Measurements from ENCODE around the gene MACIR. TPM values are rescaled to one million over a fixed set of nuclear protein-coding genes. Genes with fewer than 3 reads are reported as not detected.

The MACIR gene
- total RNA-seq, 1 donor from 2014 or later = 12.3 TPM

DNA sequence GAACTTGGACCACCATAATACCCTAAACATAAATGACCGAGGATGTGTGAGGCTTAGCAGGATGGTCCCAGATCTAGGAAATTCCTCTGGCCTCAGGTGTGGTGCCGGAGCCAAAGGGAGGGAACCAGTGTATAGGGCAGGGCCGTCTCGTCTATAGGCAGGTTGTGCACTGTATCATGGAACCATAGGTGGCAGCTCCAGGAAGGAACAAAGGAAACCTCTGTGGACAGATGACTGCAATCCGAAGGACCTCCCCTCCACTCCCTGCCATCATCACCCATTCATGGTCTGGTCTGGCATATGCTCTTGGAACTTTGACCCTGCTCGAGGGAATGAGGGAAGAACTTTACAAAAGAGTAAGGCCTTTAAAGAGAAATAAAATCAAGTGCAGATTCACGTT, 2.9 kb upstream of the MACIR start:
- no peaks in the 10 kb centered on the region for H3K36me3 Mint-ChIP-seq (ENCODE audit: low read depth)

DNA sequence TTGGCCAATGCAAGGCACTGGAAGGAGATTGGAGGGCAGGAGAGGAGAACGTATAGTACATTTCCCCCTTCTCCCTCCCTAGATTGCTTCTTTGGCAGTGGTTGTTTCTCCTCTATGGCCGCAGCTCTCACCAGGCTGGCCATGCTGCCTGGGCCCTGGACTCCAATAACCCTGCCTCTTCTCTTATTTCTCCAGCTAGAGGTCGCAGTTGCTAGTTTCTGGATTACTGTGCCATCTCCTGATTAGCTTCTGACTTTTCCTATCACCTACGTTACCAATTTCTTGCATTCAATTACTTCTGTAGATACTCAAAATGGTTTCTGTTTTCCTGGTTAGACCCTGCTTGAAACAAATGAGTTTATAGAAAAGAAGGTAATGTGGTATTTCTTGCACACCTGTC, 2.4 kb upstream of the MACIR start:
- Mint-ChIP-seq H3K4me3 (ENCODE audit: low read depth) (no peak overlapping the region), H3K4me1 (ENCODE audit: low read depth) (peaks cover 10% of the 10 kb centered on the region), H3K27ac (no peak overlapping the region), H3K36me3 (ENCODE audit: low read depth) (no peaks in the 10 kb centered on the region), H3K27me3 (ENCODE audit: low read depth) (peaks cover 20% of the 10 kb centered on the region), H3K9me3 (no peaks in the 10 kb centered on the region)
- DNase-seq (ENCODE audit: low spot score) = no peak
- intact Hi-C loops (cut with micrococcal nuclease) = no loop called here

More for the DNA sequence above, 2.9 kb upstream of the MACIR start:
- Mint-ChIP-seq H3K27ac (no peak overlapping the region), H3K27me3 (ENCODE audit: low read depth) (peaks cover 24% of the 10 kb centered on the region), H3K4me1 (ENCODE audit: low read depth) (peaks cover 5% of the 10 kb centered on the region), H3K9me3 (no peaks in the 10 kb centered on the region), H3K4me3 (ENCODE audit: low read depth) (no peak overlapping the region)
- intact Hi-C loops (cut with micrococcal nuclease) = no loop called here
- DNase-seq (ENCODE audit: low spot score) = no peak

DNA sequence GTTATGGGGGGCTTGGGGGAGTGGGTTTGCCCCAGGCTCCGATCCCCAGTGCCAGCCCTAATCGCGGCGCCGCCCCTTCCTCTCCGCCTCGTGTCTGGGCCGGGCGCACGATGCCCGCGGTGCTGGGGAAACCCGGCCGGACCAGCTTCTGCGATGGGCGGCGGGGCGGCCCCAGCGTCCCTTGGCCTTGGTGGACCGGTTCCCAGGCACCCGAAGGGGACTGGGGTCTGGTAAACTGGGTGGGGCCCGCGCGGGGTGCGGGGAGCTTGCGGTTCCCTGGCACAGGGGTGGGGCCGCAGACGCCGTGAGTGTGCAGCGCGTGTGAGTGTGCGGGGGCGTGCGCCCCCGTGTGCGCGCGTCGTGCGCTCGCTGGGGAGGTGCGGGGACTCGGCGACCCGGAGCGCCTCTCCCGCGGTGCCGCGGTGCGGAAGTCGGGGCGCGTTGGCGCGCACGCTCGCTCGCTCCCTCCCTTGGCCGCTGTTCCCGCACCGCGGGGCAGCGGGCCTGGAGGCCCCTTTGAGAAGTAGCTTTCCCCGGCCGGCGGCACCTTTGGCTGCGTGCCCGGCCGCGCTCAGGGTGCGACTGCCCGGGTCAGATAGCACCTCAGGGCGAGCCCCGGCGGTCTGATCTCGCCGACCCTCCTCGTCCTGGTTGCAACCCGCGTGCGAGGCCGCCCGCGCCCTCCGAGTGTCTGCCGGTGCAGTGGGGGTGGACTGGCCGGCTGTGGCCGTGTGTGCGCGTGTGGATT, 568 bp downstream of the MACIR start:
- intact Hi-C loops (cut with micrococcal nuclease) = loop anchor here (1.0 to 2.0 kb wide), 2 partner anchors 82 to 139 kb away; partner anchors contain the start of genes GIN1 and PPIP5K2
- peak overlapping the region; percentile 92 for H3K4me3 Mint-ChIP-seq (ENCODE audit: low read depth)
- H3K27me3 Mint-ChIP-seq (ENCODE audit: low read depth) = peaks cover 10% of the 10 kb centered on the region
- no peaks in the 10 kb centered on the region for H3K9me3 Mint-ChIP-seq
- peak overlapping the region; percentile 75 for H3K27ac Mint-ChIP-seq
- peaks cover 30% of the 10 kb centered on the region for H3K4me1 Mint-ChIP-seq (ENCODE audit: low read depth)
- peak; percentile 66 for DNase-seq (ENCODE audit: low spot score)
- H3K36me3 Mint-ChIP-seq (ENCODE audit: low read depth) = no peaks in the 10 kb centered on the region

GRCh38 chr5:103259705-103260355, 1.3 kb downstream of the MACIR start:
- Mint-ChIP-seq H3K4me3 (ENCODE audit: low read depth) (peak overlapping the region; percentile 92), H3K27ac (peak overlapping the region; percentile 75), H3K4me1 (ENCODE audit: low read depth) (peaks cover 30% of the 10 kb centered on the region), H3K27me3 (ENCODE audit: low read depth) (peaks cover 8% of the 10 kb centered on the region), H3K9me3 (no peaks in the 10 kb centered on the region), H3K36me3 (ENCODE audit: low read depth) (no peaks in the 10 kb centered on the region)
- intact Hi-C loops (cut with micrococcal nuclease) = loop anchor here (2.0 kb wide), 1 partner anchor 81 kb away; no protein-coding TSS in a partner anchor
- no peak for DNase-seq (ENCODE audit: low spot score)

DNA sequence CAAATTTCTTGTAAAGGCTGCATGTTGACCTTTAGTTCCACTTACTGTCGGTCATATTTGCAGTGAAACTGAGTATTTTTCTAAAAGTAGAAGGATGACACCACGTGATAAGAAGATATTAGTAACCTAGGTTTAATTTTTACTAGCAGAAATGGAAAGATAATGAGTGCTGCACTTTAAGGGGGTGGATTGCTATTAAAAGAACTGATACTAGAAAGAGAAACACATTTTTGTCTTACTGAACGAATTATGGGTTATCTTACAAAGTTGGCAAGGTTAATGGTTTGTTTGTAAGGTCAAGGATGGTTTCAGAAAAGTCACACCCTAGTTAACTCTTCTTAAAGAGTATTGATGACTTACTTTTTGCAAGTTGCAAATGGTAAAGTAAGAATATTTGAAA, 2.4 kb downstream of the MACIR start:
- H3K4me3 Mint-ChIP-seq (ENCODE audit: low read depth) = peak overlapping the region; percentile 42

DNA sequence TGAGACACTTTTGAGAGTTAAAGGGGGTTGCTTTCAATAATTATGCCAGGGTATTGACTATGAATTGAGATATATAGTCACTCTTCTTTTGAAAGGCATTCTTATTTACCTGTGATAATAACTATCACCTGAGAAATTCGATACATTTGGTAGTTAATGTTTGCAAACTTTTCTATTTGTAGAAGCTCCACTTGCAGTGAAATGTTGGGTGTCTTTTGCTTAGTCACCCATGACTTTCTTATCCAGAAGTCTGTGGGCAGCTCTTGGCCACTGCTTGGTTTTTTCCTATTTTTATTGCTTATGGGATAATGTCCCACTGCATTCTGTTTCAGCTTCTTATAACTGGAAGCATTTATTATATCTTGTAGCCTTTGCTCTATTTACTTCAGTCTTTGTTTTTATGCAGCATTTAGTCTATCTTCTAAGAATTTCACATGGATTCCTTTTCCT, 3.9 kb downstream of the MACIR start:
- Mint-ChIP-seq H3K4me3 (ENCODE audit: low read depth) (no peak overlapping the region), H3K27me3 (ENCODE audit: low read depth) (peaks cover 5% of the 10 kb centered on the region), H3K4me1 (ENCODE audit: low read depth) (peaks cover 32% of the 10 kb centered on the region), H3K36me3 (ENCODE audit: low read depth) (peaks cover 4% of the 10 kb centered on the region), H3K9me3 (no peaks in the 10 kb centered on the region), H3K27ac (no peak overlapping the region)
- no peak for DNase-seq (ENCODE audit: low spot score)
- intact Hi-C loops (cut with micrococcal nuclease) = no loop called here

More for the DNA sequence above, 2.4 kb downstream of the MACIR start:
- intact Hi-C loops (cut with micrococcal nuclease) = no loop called here
- Mint-ChIP-seq H3K27ac (no peak overlapping the region), H3K9me3 (no peaks in the 10 kb centered on the region), H3K27me3 (ENCODE audit: low read depth) (peaks cover 6% of the 10 kb centered on the region), H3K4me1 (ENCODE audit: low read depth) (peaks cover 32% of the 10 kb centered on the region), H3K36me3 (ENCODE audit: low read depth) (no peaks in the 10 kb centered on the region)
- no peak for DNase-seq (ENCODE audit: low spot score)

DNA sequence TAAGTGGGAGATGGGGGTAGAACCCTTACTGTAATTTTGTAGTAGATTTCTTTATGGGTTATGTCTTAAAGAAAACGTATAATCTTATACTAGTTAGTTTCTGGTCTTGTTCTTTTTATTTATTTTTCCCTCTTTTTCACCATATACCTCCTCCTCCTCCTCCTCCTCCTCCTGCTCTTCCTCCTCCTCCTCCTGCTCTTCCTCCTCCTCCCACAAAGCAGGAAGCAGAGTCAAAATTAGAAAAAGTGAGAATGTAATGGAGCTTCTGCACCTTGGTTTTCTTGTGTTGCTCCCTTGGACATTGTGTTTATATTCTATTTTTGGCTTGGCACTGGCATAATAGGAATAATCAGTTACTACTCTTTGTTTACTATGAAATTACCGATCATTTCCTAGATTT, 4.5 kb downstream of the MACIR start:
- DNase-seq (ENCODE audit: low spot score) = no peak
- H3K4me1 Mint-ChIP-seq (ENCODE audit: low read depth) = peaks cover 32% of the 10 kb centered on the region
- no peak overlapping the region for H3K27ac Mint-ChIP-seq
- H3K4me3 Mint-ChIP-seq (ENCODE audit: low read depth) = no peak overlapping the region
- peaks cover 9% of the 10 kb centered on the region for H3K36me3 Mint-ChIP-seq (ENCODE audit: low read depth)
- intact Hi-C loops (cut with micrococcal nuclease) = no loop called here
- H3K27me3 Mint-ChIP-seq (ENCODE audit: low read depth) = peaks cover 5% of the 10 kb centered on the region
- H3K9me3 Mint-ChIP-seq = no peaks in the 10 kb centered on the region

GRCh38 chr5:103264508-103264907, 5.9 kb downstream of the MACIR start:
- intact Hi-C loops (cut with micrococcal nuclease) = no loop called here
- Mint-ChIP-seq H3K4me3 (ENCODE audit: low read depth) (no peak overlapping the region), H3K27ac (no peak overlapping the region), H3K4me1 (ENCODE audit: low read depth) (peaks cover 30% of the 10 kb centered on the region), H3K27me3 (ENCODE audit: low read depth) (peaks cover 5% of the 10 kb centered on the region), H3K36me3 (ENCODE audit: low read depth) (peaks cover 10% of the 10 kb centered on the region), H3K9me3 (no peaks in the 10 kb centered on the region)
- no peak for DNase-seq (ENCODE audit: low spot score)

GRCh38 chr5:103270581-103270980, 12.0 kb downstream of the MACIR start:
- Mint-ChIP-seq H3K4me1 (ENCODE audit: low read depth) (peaks cover 18% of the 10 kb centered on the region), H3K4me3 (ENCODE audit: low read depth) (no peak overlapping the region), H3K36me3 (ENCODE audit: low read depth) (peaks cover 23% of the 10 kb centered on the region), H3K9me3 (no peaks in the 10 kb centered on the region), H3K27me3 (ENCODE audit: low read depth) (no peaks in the 10 kb centered on the region), H3K27ac (no peak overlapping the region)
- DNase-seq (ENCODE audit: low spot score) = no peak
- intact Hi-C loops (cut with micrococcal nuclease) = no loop called here

GRCh38 chr5:103271570-103272289, 13.2 kb downstream of the MACIR start:
- no peaks in the 10 kb centered on the region for H3K9me3 Mint-ChIP-seq
- DNase-seq (ENCODE audit: low spot score) = no peak
- intact Hi-C loops (cut with micrococcal nuclease) = no loop called here
- no peak overlapping the region for H3K27ac Mint-ChIP-seq
- peaks cover 18% of the 10 kb centered on the region for H3K4me1 Mint-ChIP-seq (ENCODE audit: low read depth)
- H3K4me3 Mint-ChIP-seq (ENCODE audit: low read depth) = peak overlapping the region; percentile 28
- no peaks in the 10 kb centered on the region for H3K27me3 Mint-ChIP-seq (ENCODE audit: low read depth)
- H3K36me3 Mint-ChIP-seq (ENCODE audit: low read depth) = peaks cover 29% of the 10 kb centered on the region

- H3K27ac Mint-ChIP-seq = no peak overlapping the region
- H3K27me3 Mint-ChIP-seq (ENCODE audit: low read depth) = no peaks in the 10 kb centered on the region
- H3K9me3 Mint-ChIP-seq = no peaks in the 10 kb centered on the region
- no peak overlapping the region for H3K4me3 Mint-ChIP-seq (ENCODE audit: low read depth)
- DNase-seq (ENCODE audit: low spot score) = no peak
- intact Hi-C loops (cut with micrococcal nuclease) = no loop called here
- peaks cover 29% of the 10 kb centered on the region for H3K36me3 Mint-ChIP-seq (ENCODE audit: low read depth)
- peaks cover 18% of the 10 kb centered on the region for H3K4me1 Mint-ChIP-seq (ENCODE audit: low read depth)
These were observed 13.8 kb downstream of the MACIR start for GRCh38 chr5:103272377-103272776.

- no peak overlapping the region for H3K4me3 Mint-ChIP-seq (ENCODE audit: low read depth)
- no peaks in the 10 kb centered on the region for H3K27me3 Mint-ChIP-seq (ENCODE audit: low read depth)
- no peak overlapping the region for H3K27ac Mint-ChIP-seq
- H3K36me3 Mint-ChIP-seq (ENCODE audit: low read depth) = peaks cover 22% of the 10 kb centered on the region
- intact Hi-C loops (cut with micrococcal nuclease) = no loop called here
- H3K4me1 Mint-ChIP-seq (ENCODE audit: low read depth) = peaks cover 18% of the 10 kb centered on the region
- no peak for DNase-seq (ENCODE audit: low spot score)
- no peaks in the 10 kb centered on the region for H3K9me3 Mint-ChIP-seq
These were observed 15.4 kb downstream of the MACIR start for GRCh38 chr5:103273952-103274351.

DNA sequence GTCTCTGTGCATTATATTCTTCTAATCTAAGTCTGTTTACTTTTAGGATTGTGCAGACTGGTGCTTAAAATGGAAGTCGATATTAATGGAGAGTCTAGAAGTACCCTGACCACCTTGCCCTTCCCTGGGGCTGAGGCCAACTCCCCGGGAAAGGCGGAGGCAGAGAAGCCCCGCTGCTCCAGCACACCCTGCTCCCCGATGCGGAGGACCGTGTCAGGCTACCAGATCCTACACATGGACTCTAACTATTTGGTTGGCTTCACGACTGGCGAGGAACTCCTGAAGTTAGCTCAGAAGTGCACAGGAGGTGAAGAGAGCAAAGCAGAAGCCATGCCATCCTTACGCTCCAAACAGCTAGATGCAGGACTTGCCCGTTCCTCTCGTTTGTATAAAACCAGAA, 17.3 kb downstream of the MACIR start:
- DNase-seq (ENCODE audit: low spot score) = no peak
- peaks cover 15% of the 10 kb centered on the region for H3K36me3 Mint-ChIP-seq (ENCODE audit: low read depth)
- H3K27ac Mint-ChIP-seq = no peak overlapping the region
- no peaks in the 10 kb centered on the region for H3K9me3 Mint-ChIP-seq
- peaks cover 10% of the 10 kb centered on the region for H3K4me1 Mint-ChIP-seq (ENCODE audit: low read depth)
- no peak overlapping the region for H3K4me3 Mint-ChIP-seq (ENCODE audit: low read depth)
- intact Hi-C loops (cut with micrococcal nuclease) = no loop called here
- H3K27me3 Mint-ChIP-seq (ENCODE audit: low read depth) = no peaks in the 10 kb centered on the region
